Stimulated activated naive CD4-positive, alpha-beta T cell (primary cell): ENCODE measurements around the gene TUNAR.

Experiments used
- DNase-seq, 6 experiments: peaks; one replicate each; lab custom pipeline; 2025; lab: John Stamatoyannopoulos, UW

Gene TUNAR

GRCh38 chr14:95876761-95877538 is at the start of gene TUNAR:
Gene TUNAR, plus strand, starts transcription at chr14:95876832.
- no peak for DNase-seq

GRCh38 chr14:95828649-95829265 is 47.9 kb upstream of the TUNAR start:
- no peak for DNase-seq

- no peak for DNase-seq
These were observed 47.3 kb upstream of the TUNAR start for GRCh38 chr14:95829321-95829720.

- DNase-seq: no peak
These were observed 46.2 kb upstream of the TUNAR start for GRCh38 chr14:95830386-95830785.

- no peak for DNase-seq
These were observed 45.6 kb upstream of the TUNAR start for GRCh38 chr14:95831041-95831440.

- DNase-seq: no peak
These were observed 45.2 kb upstream of the TUNAR start for GRCh38 chr14:95831468-95831867.

GRCh38 chr14:95832012-95832411 is 44.6 kb upstream of the TUNAR start:
- DNase-seq: no peak

- no peak for DNase-seq
These were observed 43.2 kb upstream of the TUNAR start for GRCh38 chr14:95833429-95833828.

- DNase-seq: no peak
These were observed 42.1 kb upstream of the TUNAR start for GRCh38 chr14:95834496-95834895.

GRCh38 chr14:95835121-95835730 is 41.4 kb upstream of the TUNAR start:
- no peak for DNase-seq

- no peak for DNase-seq
These were observed 37.8 kb upstream of the TUNAR start for GRCh38 chr14:95838862-95839261.

- DNase-seq: no peak
These were observed 36.4 kb upstream of the TUNAR start for GRCh38 chr14:95840094-95840700.

GRCh38 chr14:95841668-95842067 is 35.0 kb upstream of the TUNAR start:
- DNase-seq: no peak

GRCh38 chr14:95849761-95850160 is 26.9 kb upstream of the TUNAR start:
- no peak for DNase-seq

GRCh38 chr14:95850429-95850828 is 26.2 kb upstream of the TUNAR start:
- no peak for DNase-seq

GRCh38 chr14:95855606-95856005 is 21.0 kb upstream of the TUNAR start:
- DNase-seq: no peak

- DNase-seq: no peak
These were observed 19.4 kb upstream of the TUNAR start for GRCh38 chr14:95857275-95857674.

- DNase-seq: no peak
These were observed 17.7 kb upstream of the TUNAR start for GRCh38 chr14:95858893-95859292.

GRCh38 chr14:95862243-95862642 is 14.4 kb upstream of the TUNAR start:
- no peak for DNase-seq

- DNase-seq: no peak
These were observed 13.3 kb upstream of the TUNAR start for GRCh38 chr14:95863295-95863694.

GRCh38 chr14:95869776-95870175 is 6.9 kb upstream of the TUNAR start:
- no peak for DNase-seq

- DNase-seq: no peak
These were observed 5.9 kb upstream of the TUNAR start for GRCh38 chr14:95870772-95871171.

- no peak for DNase-seq
These were observed 5.1 kb upstream of the TUNAR start for GRCh38 chr14:95871531-95871930.
